Stimulated activated CD8-positive, alpha-beta memory T cell treated with anti-CD3 and anti-CD28 coated beads, Interleukin-7, amount 100 ng/mL, for 24 hours (primary cell): ENCODE data around the gene GIGYF2.

Experiments
- DNase-seq: peaks from one replicate; pipeline ENCODE4 v3.0.0-alpha.2; 2020; ENCODE audit warnings: low read depth

The GIGYF2 gene

DNA sequence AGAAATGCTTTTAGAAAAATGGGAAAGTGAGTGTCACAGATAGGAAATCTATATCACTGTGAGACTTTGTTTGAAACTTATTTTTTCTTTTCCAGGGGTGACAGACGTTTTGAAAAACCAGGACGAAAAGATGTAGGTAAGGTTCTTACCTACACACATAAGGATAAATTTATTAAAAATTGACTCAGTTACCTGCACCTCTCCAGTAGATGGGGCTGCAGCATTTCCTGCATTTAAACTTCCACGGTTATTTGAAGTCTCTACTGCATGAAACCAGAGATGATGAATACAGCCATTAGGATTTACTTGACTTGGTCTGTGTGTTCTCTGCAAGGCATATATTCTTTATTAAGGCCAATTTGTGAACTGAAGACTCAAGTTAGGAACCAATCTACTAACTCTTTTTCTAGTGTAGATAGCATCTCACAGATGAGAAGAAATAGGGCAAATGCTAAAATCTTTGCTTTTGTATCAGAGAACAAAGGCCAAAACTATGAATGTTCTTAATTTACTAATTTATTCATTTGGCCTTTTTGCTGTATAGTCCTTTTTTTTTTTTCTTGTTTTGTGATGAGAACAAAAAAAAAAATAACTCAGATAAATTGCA lies 64.3 kb downstream of the GIGYF2 start:
- DNase-seq = no peak

DNA sequence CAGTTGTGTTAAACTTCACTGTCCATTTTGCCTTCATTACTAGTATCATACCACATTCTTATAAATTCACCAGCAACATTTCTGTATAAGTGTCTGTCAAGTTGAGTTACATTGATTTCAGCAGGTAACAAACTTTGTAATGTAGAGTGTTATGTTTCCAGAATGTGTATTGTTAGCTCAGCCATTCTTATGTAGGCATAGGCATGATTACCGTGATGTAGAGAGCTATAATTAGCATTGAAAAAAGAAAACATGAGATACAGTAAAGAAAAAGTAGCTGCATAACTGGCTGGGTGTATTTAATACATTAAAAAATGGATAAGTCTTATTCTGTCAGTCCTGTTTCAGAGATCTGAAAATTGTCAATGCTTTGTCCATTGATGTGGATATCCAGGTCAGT lies 70.7 kb downstream of the GIGYF2 start:
- no peak for DNase-seq

DNA sequence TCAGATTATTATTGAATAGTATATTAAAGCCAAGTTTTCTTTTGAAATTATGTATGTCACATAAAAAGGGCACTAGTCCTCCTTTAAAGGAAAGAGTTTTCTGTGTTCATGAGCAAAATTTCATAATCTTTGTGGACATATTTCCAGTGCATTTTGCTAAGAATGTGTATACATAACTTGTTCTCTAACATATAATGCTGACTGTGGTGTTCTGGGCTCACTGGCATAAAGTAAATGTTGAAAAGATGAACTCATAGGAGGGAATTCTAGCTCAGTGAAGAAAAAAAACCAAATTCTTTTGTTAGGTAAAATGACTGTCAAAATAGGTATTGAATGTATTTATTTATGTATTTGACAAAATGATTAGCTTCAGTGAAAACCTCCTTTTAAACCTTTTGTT lies 73.1 kb downstream of the GIGYF2 start:
- no peak for DNase-seq

DNA sequence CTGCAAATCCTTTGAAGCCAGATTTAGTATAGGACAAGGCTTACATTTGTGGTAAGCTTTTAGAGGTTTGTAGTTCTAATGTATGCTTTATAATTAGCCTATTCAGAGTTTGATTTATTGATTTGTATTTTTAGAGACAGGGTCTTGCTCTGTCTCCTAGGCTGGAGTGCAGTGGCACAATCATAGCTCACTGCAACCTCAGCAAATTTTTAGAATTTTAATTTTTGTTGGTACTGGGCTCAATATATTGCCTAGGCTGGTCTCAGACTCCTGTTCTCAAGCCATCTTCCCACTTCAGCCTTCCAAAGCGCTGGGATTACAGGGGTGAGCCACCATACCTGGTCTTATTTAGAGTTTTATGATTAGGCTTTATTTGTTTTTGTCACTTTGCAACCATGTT lies 74.7 kb downstream of the GIGYF2 start:
- no peak for DNase-seq

DNA sequence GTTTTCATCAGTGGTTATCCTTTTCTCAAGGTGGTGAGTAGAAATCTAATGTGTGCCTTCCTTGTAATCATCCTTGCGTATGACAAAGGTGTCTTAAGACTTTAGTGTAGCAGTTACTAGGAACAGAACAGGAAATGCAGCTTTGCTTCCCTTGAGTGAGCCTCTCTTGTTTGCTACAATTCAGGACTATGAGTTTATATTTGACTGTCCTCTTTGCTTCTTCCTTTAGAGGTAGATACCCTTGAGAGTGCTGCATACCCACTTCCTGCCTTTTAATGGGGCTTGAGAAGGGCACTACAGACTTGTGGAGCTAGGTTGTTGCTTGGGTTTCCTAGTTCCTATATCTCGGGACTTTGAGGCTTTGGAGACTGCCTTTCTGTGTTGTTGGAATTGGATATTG lies 75.4 kb downstream of the GIGYF2 start:
- DNase-seq = no peak

DNA sequence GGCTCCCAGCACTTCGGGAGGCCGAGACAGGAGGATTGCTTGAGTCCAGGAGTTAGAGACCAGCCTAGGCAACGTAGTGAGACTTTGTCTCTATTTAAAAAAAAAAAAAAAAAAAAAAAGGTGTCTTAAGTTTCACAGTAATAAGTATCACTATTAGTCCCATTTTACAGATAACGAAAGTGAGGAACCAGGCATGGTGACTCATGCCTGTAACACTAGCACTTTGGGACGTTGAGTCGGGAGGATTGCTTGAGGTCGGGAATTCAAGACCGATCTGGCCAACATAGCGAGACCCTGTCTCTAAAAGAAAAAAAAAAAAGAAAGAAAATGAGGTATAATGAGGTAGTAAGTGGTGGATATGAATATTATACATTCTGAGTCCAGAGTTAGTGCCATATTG lies 76.7 kb downstream of the GIGYF2 start:
- no peak for DNase-seq

DNA sequence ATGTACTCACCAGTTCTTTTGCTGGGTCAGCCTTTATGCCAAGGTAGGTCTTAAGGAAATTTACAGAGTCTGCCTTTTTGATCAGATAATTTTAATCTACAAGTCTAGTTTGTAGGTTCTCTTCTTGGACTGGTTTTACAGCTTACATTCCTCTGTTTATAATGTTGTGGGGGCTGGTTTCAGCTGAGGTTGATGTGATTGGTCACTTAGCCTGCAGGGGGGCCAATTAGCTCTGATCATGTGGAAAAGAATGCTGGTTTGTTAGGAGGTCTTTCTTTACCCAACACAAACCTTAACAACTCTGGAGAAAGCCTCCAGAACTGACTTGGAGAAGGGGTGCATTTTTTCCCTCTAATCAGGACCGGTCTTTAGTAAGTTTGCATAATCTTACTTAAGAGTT lies 79.3 kb downstream of the GIGYF2 start, which contains the start of gene KCNJ13:
Gene KCNJ13 (minus strand): TSS at position 131 of the 400 bp plus-strand sequence. CDS start 5,203 bp downstream, outside the sequence.
- no peak for DNase-seq

DNA sequence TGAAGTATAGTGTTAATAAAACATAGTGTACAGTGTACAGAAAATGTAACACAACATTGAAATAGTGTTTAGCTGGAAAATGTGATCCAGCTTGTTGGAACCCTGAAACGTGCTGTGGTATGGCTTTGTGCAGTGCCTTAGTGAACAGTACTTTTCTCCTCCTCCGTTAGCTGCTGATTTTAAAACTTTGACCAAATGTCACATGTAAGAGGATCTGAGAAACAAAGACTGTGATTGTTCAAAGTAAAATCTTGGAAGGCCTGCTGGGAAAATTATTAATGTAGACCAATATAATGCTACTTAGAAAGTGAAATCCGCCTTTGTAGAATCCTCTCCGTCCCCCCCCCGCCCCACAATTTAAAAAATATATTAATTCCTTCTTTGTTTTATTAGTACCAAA lies 80.1 kb downstream of the GIGYF2 start:
- DNase-seq = no peak

DNA sequence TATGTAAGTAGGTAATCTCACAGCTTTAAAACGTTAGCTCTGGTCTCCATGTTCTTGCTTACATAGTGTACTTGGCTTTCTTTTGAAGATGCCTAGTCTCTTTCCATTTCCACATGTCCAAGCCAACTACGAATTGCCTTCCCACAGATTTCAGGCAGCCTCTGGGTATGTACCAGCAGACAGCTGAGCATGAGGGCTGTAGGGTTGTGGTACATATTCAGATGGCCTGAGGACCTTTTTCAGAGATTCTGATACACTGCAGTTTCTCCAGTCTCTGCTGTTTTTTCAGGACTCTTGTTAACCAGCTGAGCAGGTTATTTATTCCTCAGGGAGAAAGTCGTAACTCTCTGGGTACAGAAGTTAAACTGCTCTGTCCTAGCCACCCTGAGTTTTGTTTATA lies 82.3 kb downstream of the GIGYF2 start:
- DNase-seq = no peak

DNA sequence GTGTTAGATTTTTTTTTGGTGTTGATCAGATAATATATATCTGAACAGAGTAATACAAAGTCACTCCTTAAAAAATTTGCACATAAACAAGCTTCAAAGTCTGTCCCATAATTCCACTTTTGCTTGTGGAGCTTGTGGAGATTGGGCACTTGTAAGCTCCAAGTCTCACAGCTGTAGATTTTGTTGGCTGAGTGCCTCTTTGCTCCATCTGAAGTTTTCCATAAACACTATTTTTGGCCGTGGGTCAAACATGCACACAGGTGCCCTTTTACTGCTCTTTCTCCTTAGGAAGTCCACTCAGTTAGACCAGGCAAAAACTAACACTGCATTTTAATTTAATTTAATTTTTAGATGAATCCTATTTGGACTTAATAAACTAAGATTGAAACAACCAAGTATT lies 82.8 kb downstream of the GIGYF2 start:
- DNase-seq = no peak

DNA sequence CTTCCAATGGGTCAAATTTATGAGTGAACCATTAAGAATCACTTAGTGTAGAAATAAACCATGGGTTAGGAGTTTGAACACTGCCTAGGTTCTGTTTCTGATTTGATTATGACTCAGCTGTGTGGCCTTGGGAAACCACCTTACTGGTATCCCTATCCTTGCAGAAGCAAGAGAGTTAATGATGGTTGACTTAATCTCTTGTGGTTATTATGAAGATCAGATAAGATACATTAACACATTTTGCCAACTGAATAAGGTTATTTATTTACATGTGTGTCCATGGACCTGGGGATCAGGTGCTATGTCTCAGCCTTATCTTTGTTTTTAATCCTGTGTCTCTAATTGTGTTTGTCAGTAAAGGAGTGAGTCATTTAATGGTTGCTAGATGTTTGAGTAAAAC lies 84.6 kb downstream of the GIGYF2 start:
- no peak for DNase-seq

DNA sequence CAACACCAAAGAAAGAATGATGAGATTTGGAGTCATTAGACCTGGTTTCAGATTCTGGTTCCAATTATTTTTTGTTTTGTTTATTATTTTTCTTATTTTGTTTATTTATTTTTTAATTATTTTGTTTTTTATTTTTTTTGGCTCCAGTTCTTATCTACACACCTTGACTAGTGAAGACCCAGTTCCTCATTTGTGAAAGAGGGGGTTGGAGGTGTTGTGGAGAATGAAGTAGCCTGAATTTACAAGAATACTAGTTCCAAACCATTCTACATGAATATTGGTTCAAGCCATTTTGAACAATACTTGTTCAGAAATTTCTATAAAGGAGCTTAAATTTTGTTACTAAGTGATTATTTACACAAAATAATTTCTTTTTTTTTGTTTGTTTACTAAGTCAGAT lies 86.1 kb downstream of the GIGYF2 start:
- DNase-seq = no peak

DNA sequence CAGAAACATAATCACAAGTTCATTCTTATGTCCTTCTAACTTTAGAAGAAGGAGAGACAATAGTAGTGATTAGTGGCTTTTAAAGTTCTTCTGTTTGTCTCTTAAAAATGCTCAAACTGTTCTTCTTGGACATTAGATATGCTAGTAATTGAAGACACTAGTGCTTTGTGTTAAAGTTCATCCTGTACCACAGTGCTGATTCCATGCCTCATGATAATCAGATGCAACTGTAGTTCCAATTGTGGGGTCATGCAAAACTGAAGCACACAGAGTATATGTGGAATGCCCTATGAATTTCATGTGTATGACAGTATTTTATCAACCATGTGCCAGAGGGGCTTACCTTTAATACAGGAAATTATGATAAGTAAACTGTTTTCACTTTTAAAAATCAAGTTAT lies 90.7 kb downstream of the GIGYF2 start:
- DNase-seq = no peak

DNA sequence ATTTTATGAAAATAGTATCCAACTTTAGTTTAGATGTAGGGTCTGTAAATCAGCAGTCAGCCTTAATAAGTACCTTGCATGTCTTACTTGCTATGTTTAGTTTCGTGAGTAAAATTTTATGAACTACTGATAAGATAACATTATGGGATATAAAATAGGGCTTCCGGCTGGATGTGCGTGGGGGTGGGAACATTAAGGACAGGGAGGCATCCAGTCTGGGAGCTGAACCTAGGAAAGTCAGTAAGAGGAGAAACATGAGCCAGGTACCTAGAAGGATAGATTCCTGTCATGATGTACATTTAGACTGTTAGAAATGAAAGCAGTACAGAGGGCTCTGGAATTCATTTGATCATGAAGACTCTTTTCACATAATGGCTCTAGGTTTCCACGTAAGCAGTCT lies 92.0 kb downstream of the GIGYF2 start:
- DNase-seq = no peak

DNA sequence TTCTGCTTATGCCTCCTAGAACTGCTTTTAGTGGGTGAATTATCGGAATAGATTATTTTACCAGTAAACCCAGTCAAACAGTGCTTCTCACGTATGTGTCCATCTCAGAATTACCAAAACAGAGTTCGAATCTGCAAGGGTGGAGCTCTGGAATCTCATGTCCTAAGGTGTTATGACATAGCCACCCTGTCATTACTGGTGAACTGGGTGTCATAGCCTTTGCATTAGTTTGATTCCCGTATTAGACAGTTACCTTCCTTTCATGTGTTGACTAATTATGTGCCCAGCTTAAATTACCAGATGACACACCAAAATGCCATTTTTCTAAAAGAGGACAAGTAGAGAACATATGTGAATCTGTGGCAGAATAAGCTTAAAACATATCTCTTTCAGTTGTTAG lies 94.4 kb downstream of the GIGYF2 start:
- no peak for DNase-seq

DNA sequence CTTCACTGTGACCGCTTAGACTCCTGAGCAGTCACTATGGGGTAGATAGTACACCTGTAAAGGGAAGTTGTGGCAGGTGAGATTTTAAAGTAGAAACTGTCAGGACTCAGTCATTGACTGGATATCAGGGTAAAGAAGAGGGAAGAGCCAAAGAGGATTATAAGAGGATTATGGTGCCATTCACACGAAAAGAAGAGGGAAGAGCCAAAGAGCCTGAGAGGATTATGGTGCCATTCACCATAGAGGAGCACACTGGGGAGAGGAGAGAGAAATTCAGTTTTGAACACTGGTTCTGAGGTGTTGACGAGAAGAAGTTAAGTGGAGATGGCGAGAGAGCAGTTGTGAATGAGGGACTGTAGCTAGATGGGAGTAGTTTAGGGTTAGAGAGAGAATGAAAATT lies 96.1 kb downstream of the GIGYF2 start:
- DNase-seq = no peak

DNA sequence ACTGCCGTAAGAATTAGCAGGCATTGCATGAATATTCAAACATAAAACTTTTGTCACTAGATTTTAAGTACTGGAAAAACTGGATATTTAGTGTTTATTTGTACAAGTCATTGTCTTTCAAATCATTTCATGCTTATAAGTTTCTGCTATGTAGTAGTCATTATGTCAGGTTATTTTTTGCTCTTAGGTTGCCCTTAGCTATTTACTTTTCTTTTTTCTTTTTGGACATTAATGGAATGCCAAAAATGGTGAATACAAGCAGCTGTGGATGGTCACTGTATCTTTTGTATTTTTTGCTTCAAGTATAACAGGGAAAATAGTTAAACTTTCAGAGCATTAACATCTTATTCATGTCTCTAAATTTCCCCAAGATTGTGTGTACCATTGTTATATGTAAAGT lies 97.8 kb downstream of the GIGYF2 start:
- no peak for DNase-seq

DNA sequence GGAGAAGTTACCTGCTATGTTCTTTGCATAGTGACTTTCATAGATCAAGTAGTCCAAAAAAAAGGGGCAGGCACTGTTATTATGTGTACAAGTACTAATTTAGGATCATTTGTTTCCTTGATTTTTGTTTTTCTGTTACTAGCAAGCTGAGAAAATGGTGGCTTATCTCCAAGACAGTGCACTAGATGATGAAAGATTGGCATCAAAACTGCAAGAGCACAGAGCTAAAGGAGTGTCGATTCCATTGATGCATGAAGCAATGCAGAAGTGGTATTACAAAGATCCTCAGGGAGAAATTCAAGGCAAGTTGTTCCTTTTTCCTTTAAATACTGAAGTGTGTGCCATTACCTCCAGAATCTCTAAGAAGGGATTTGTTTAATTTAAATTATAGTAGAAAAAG lies 98.8 kb downstream of the GIGYF2 start:
- DNase-seq = no peak

DNA sequence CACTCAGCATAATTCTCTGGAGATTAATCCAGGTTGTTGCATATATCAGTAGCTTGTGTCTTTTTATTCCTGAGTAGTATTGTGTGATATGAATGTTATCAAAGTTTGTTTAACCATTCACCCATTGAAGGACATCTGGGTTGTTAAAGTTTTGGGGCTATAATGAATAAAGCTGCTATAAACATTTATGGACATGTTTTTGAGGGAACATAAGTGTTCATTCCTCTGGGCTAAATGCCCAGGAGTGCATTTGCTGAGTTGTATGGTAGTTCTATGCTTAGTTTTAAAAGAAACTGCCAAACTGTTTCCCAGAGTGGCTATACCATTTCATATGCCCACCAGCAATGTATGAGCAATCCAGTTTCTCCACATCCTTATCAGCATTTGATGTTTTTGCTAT lies 101.1 kb downstream of the GIGYF2 start:
- DNase-seq = no peak

DNA sequence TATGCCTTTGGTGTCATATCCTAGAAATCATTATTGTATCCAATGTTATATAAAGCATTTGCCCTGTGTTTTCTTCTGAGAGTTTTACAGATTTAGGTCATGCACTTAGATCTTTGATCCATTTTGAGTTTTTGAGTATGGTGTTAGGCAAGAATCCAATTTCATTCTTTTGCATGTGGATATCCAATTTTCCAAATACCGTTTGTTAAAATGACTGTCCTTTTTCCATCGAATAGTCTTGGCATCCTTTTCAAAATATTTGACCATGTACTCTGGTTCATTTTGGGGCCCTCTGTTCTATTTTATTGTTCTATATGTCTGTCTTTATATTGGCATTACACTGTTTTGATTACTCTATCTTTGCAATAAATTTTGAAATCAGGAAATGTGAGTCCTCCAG lies 103.0 kb downstream of the GIGYF2 start:
- no peak for DNase-seq

DNA sequence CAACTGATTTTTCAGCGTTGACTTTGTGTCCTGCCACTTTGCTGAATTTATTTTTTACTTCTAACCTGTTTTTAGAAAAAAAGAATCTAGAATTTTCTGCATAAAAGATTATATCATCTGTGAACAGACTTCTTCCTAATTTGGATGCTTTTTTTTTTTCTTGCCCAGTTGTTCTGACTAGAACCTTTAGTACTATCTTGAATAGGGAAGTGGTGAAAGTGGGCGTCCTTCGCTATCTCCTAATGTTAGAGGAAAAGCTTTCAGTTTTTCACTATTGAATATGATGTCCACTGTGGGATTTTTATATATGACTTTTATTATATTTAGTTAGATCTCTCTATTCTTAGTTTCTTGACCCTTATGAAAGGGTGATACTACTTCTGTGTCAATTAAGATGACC lies 105.0 kb downstream of the GIGYF2 start:
- DNase-seq = no peak

DNA sequence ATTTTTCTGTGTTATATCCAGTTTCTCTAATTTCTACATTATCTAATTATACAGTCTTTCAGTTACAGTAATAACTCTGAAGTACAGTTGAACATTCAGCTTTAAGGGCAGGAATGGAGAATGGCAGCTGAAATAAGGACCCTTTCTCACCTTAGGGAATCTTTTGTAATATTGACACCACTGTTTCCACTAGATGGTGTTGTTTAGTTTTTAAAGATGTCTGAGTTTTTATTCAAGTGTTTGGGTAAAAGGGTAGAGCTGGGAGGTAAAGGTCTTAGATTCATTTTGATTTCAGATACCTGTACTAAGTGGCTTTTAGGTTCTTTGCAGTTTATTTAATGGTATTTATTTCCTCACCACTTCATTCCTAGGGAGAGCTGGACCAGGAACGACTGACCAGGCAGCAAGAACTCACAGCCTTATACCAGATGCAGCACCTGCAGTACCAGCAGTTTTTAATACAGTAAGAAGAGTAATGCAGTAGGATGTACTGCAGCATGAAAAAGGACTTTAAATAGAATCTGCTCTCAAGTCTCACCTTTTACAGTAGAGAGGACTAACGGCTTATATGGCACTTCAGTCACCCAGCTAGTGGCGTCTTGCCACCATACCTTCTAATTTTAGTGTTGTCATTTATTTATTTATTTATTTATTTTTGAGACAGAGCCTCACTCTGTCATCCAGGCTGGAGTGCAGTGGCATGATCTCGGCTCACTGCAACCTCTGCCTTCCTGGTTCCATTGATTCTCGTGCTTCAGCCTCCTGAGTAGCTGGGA lies 112.4 kb downstream of the GIGYF2 start:
- DNase-seq = no peak

DNA sequence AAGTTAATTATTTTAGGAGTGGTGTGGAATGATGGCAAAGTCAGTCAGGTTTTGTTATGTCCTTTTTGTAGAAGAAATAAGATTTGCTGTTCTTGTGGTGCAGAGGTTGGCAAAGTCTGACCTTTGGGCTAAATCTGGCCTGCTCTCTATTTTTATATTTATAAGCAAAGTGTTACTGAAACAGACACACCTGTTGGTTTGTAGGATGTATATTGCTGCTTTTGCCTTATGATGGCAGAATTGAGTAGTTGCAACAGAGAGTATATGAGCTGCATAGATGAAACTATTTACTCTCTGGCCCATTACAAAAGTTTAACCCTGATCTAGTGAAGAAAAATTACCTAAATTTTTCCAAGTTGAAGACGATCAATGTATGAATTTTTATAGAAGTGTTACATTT lies 113.3 kb downstream of the GIGYF2 start:
- DNase-seq = no peak

DNA sequence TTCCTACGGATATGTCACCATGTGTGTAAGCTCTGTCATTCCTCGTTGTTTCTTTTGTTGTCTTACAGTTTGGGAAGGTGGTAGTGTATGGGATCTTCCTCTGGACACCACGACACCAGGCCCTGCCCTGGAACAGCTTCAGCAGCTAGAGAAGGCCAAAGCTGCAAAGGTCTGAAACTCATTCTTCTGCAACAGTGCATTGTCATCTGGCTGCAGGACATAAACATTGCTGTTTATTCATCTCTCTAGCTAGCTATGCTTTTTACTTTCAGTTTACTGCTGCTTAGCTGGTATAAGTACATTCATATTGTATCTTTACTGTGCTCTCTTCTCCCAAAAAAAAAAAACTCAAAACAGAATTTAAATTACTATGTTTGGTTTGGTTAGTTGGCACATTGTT lies 118.4 kb downstream of the GIGYF2 start:
- no peak for DNase-seq
